ENCODE results near the gene AIP.

AIP gene

GRCh38 chr11:67482827-67483798 is at the start of gene AIP:
Gene AIP (plus strand): TSS chr11:67483026. CDS start chr11:67483159, 133 bp downstream.
- DNase-seq: peak; percentile 99

GRCh38 chr11:67433536-67434394 is 49.1 kb upstream of the AIP start:
- DNase-seq: no peak

GRCh38 chr11:67434395-67434881 is 48.4 kb upstream of the AIP start:
- no peak for DNase-seq

- DNase-seq: peak; percentile 23
These were observed 47.6 kb upstream of the AIP start for GRCh38 chr11:67435031-67435726.

DNA sequence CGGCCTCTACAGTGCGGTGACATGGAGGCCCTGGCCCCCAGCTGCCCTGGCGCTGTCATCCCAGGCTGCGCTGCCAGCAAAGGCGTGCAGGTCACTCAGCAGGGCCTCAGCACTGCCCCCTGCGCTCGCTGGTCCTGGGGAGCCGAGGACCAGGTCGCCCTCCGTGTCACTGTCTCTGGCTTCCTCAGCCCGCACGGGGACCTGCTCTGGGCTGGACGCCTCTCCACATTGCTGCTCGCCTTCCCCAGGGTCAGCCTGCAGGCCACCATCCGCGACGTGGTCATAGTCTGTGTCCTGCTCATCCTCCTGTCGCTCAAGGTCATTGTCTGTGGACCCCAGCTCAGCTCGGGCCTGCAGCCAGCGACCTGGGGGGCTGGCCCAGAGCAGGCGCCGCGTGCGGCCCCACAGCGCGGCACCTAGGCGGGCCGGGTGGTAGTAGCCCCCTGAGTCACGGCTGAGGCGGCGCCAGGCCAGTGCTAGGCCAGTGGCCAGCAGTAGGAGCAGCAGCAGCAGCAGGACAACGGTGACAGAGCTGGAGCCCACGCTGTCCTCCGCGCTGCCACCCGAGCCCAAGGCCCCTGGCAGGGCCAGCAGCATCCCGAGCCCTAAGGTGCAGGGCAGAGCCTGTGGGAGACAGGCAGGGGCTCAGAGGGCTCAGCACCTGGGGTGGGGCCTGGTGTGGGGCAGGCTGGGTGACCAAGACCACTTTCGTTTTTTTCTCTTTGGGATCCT is 46.9 kb upstream of the AIP start:
- DNase-seq: no peak

DNA sequence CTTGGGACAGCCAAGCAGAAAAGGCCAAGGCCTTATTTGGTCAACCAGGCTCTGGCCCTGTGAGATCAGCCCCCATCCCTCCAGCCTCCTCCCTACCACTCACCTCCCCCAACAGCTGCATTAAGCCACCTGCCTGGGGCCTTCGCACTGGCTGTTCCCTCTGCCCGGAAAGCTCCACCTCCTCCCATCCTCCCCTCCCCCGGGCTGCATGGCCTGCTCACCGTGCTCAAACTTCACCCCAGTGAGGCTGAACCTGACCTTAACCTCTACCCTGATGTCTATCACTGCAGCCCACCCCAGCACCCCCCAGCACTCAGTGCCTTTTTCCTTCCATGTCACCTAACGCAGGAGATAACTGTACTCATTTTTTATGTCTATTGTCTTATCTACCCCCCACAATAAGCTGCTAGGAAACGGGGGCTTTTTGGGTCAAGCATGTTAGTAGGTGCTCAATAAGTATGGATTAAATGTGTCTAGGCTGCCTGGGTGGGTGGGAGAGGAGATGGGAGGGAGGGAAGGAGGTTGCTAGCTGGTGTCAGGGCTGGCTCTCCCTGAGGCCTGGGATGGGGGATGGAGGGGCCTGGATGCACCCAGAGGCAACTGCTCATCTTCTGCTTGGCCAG is 46.3 kb upstream of the AIP start:
- peak; percentile 49 for DNase-seq

- DNase-seq: no peak
These were observed 45.6 kb upstream of the AIP start, which contains the start of gene PTPRCAP for GRCh38 chr11:67437082-67437808. Gene PTPRCAP (minus strand): TSS chr11:67437682. CDS start chr11:67437619, 63 bp downstream.

GRCh38 chr11:67437809-67438157 is 45.0 kb upstream of the AIP start:
- no peak for DNase-seq

DNA sequence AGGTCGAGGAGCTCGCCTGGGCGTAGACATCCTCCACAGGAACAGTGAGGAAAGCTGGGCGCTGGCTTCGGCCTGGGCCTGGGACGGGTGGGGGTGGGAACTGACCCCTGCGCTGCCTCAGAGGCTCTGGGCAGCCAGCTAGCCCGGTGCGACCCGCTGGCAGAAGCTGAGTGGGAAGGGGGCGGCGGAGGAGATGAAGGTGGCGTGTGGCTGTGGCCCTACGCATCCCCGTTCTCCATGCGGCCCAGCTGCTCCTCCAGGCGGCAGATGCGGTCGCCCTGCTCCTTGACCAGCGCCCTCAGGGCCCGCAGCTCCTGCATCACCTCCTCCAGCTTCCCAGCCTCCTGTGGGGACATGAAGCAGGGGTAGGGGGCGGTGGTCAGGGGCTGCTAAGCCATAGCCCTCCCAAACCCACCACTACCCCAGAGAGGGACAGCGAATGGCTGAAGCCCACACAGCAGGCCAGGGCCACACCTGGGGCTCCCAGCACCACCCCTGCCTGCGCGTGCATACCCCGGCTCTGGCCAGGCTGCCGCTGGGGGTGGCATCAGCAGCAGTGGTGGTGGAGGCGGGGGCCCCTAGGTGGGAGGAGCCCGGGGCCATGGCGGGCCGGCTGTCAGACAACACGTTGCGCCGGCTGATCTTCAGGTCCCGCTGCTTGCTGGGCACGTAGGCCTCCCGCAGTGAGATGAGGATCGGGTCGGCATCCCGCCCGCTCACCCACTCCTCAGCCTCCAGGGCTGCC is 44.5 kb upstream of the AIP start:
- no peak for DNase-seq

DNA sequence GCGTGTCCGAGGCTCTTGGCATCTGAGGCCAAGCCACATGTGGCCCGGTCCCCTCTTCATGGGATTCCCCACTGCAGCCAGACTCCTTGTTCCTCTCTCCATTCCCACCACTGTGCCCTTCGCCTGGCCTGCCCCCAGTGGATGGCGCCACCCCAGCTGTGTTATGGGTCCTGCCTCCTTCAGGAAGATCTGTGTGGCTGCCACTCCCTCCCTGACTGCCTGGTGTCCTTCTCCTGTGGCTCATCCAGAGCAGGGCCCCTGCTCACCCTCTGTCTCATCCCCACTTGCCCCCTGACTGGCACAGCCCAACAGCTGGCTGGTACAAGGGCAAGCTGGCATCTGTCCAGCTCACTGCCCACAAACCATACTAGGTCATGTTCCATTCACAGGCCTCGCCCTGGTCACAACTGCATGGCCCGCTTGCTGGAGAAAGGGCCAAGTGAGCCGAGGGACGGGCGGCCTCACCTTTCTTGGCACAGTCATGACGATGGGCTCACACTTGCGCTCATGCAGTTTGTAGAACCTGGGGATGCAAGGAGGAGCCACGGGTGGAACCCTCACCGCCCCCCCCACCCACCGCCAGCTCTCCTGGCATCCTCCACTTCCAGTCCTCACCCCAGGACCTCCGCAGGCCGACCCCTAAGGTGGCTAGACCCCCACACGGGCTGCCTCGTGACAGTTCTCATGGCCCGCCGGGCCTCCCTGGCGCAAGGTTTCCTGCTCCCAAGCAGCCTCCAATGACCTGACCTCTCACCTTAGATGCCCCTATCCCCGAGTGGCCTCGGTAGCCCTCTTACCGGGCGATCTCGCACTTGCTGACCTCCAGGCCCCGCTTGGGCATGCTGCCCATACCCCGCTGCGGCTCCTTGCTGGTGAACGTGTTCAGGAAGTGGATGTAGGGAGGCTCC is 43.3 kb upstream of the AIP start:
- peak; percentile 67 for DNase-seq

GRCh38 chr11:67440229-67441097 is 42.4 kb upstream of the AIP start:
- DNase-seq: no peak

DNA sequence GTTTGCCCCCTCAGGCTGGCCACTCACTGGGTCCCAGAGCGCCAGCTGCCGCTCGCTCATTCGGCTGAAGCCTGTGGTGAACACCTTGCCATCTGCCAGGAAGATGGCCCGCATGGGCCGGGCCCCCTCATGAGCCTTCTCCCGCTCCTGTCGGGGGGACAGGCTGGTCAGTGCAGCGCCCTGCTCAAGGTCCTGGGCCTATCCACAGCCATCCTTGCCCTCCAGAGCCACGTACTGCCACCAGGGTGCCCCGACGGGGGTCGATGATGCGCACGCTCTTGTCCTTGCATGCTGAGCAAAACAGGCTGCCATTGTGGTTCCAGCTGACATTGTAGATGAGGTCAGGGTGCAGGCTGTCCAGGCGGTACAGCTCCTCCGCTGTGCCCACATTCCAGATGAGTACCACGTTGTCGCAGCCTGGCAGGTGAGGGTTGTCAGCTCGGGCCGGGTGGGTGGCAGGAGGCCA is 41.7 kb upstream of the AIP start:
- no peak for DNase-seq

GRCh38 chr11:67441731-67442351 is 41.0 kb upstream of the AIP start:
- no peak for DNase-seq

- no peak for DNase-seq
These were observed 40.1 kb upstream of the AIP start for GRCh38 chr11:67442504-67443404.

DNA sequence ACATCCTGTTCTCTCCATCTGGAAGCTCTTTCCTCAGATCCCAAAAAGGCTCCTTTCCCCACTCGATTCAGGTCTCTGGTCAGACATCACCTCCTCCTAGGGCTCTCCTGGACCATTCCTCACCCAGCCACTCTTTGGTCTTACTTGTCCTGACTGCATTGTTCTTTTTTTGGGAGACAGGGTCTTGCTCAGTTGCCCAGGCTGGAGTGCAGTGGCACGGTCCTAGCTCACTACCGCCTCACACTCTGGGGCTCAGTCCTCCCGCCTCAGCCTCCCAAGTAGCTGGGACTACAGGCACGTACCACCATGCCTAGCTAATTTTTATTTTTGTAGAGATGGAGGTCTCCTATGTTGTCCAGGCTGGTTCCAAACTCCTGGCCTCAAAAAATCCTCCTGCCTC is 37.3 kb upstream of the AIP start:
- no peak for DNase-seq

GRCh38 chr11:67448220-67448609 is 34.6 kb upstream of the AIP start:
- no peak for DNase-seq
